ENCODE data around the gene FGFRL1.

FGFRL1 gene

GRCh38 chr4:1002131-1002630, 9.2 kb upstream of the FGFRL1 start:
- no peak for DNase-seq (ENCODE audit: low read depth)
- no peak for TF ChIP-seq CTCF (IDR thresholded peaks at IDR 0.05; ENCODE audit: low read depth, low read length, missing control alignments)
- H3K4me3 ChIP-seq (ENCODE audit: low read depth, low read length) = no peak overlapping the region

- no peak overlapping the region for H3K4me3 ChIP-seq (ENCODE audit: low read depth, low read length)
- DNase-seq (ENCODE audit: low read depth) = no peak
- no peak for TF ChIP-seq CTCF (IDR thresholded peaks at IDR 0.05; ENCODE audit: low read depth, low read length, missing control alignments)
Observed at GRCh38 chr4:1002631-1003251, 8.7 kb upstream of the FGFRL1 start.

GRCh38 chr4:1003271-1004070, 8.0 kb upstream of the FGFRL1 start:
- no peak for TF ChIP-seq CTCF (IDR thresholded peaks at IDR 0.05; ENCODE audit: low read depth, low read length, missing control alignments)
- H3K4me3 ChIP-seq (ENCODE audit: low read depth, low read length) = no peak overlapping the region

GRCh38 chr4:1004071-1004418, 7.4 kb upstream of the FGFRL1 start:
- no peak for DNase-seq (ENCODE audit: low read depth)
- no peak for TF ChIP-seq CTCF (IDR thresholded peaks at IDR 0.05; ENCODE audit: low read depth, low read length, missing control alignments)

More at GRCh38 chr4:1003271-1004070, 8.0 kb upstream of the FGFRL1 start:
- DNase-seq (ENCODE audit: low read depth) = no peak

GRCh38 chr4:1004557-1005485, 6.6 kb upstream of the FGFRL1 start:
- no peak overlapping the region for H3K4me3 ChIP-seq (ENCODE audit: low read depth, low read length)
- DNase-seq (ENCODE audit: low read depth) = no peak
- no peak for TF ChIP-seq CTCF (IDR thresholded peaks at IDR 0.05; ENCODE audit: low read depth, low read length, missing control alignments)

More at GRCh38 chr4:1004071-1004418, 7.4 kb upstream of the FGFRL1 start:
- H3K4me3 ChIP-seq (ENCODE audit: low read depth, low read length) = no peak overlapping the region

- no peak for DNase-seq (ENCODE audit: low read depth)
- no peak for TF ChIP-seq CTCF (IDR thresholded peaks at IDR 0.05; ENCODE audit: low read depth, low read length, missing control alignments)
- no peak overlapping the region for H3K4me3 ChIP-seq (ENCODE audit: low read depth, low read length)
Observed at GRCh38 chr4:1006856-1007255, 4.6 kb upstream of the FGFRL1 start.
